Measurements from ENCODE around the gene PIP4K2C. TPM values are rescaled to one million over a fixed set of nuclear protein-coding genes. Genes with fewer than 3 reads are reported as not detected.

PIP4K2C gene
- total RNA-seq = 23.2 and 24.6 TPM in 2 replicates

DNA sequence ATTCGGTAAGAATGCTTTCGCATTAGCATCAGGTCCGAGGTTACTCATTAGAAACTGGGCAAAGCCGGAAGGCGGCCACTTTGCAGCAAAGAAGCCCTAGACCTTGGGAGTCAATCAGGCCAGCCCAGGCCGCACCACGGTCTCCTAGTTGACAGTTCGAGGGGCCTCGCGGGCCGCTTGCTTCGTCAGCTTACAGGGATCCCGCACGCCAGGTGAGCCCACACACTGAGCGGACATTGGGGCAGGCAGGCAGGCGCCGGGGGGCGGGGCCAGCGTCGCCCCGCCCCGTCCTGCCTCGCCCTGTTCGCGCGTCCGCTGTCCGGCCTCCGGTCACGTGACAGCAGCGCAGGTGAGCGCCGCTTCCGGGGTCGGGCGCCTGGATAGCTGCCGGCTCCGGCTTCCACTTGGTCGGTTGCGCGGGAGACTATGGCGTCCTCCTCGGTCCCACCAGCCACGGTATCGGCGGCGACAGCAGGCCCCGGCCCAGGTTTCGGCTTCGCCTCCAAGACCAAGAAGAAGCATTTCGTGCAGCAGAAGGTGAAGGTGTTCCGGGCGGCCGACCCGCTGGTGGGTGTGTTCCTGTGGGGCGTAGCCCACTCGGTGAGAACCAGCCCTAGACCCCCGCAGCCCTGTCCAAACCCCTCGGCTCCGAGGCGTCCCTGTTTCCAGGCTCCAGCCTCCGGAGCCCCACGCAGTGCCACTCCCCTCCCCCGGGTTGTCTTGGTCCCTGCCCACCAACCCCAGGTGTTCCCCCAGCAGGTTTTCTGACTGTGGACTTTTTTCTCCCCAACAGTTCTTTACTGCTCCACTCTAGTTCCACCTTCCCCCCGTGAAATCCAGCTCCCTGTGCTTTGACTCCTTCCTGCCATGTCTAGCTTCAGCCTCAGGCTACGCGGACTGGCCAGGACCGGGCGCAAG lies at the start of gene PIP4K2C:
PIP4K2C (plus strand) TSS at position 329 of the 918 bp plus-strand sequence; CDS start at position 427, 98 bp downstream.
- peak within 1 kb of the TSS; percentile 86 for H3K4me3 Mint-ChIP-seq (ENCODE audit: low read depth)
- no peaks in the 10 kb centered on the region for H3K27me3 Mint-ChIP-seq (ENCODE audit: low read depth)
- H3K27ac Mint-ChIP-seq = peak within 1 kb of the TSS; percentile 69
- peaks cover 16% of the 10 kb centered on the region for H3K4me1 Mint-ChIP-seq (ENCODE audit: low read depth)
- peak; percentile 73 for DNase-seq (ENCODE audit: low spot score)
- H3K9me3 Mint-ChIP-seq = no peaks in the 10 kb centered on the region
- intact Hi-C loops (cut with micrococcal nuclease) = loop anchor here (1.0 to 2.0 kb wide), 3 partner anchors 13 to 68 kb away; partner anchors contain the start of genes DCTN2, DTX3 and MBD6
- peaks cover 15% of the 10 kb centered on the region for H3K36me3 Mint-ChIP-seq (ENCODE audit: low read depth)

DNA sequence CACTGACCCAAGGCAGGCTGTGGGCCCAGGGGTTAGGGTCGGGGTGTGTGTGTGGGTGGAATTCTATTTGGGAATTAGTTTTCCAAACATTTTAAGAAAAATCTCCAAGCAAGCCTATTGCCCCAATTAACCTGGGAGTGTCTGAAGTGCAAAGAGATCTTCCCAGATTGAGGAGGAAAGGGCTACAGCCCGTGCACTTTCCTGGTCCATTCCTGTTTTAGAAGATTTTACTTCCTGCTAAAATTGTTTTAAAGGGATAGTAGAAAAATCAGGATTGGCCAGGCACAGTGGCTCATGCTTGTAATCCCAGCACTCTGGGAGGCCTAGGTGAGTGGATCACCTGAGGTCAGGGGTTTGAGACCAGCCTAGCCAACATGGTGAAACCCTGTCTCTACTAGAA lies 49.3 kb upstream of the PIP4K2C start:
- Mint-ChIP-seq H3K4me3 (ENCODE audit: low read depth) (no peak overlapping the region), H3K27me3 (ENCODE audit: low read depth) (no peaks in the 10 kb centered on the region), H3K27ac (no peak overlapping the region), H3K9me3 (no peaks in the 10 kb centered on the region), H3K4me1 (ENCODE audit: low read depth) (peaks cover 27% of the 10 kb centered on the region), H3K36me3 (ENCODE audit: low read depth) (peaks cover 39% of the 10 kb centered on the region)
- intact Hi-C loops (cut with micrococcal nuclease) = no loop called here
- no peak for DNase-seq (ENCODE audit: low spot score)

DNA sequence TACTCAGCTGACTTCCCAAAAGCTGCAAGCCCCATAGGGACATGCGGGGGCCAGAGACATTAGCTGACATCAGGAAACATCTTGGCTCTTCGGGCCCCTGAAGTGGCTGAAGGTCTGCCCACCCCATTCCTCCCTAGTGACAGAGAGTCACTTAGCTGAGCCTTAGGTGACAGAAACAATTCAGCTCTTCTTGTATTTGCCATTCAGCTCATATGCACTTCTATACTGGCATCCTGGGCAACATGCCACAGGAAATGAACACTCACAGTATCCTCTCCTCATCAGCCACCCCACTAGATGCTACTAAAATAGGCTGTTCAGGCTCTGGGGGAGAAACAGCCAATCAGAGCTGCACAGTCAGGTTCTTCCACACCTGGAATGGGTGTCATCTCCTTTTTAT lies 47.4 kb upstream of the PIP4K2C start:
- intact Hi-C loops (cut with micrococcal nuclease) = no loop called here
- H3K27me3 Mint-ChIP-seq (ENCODE audit: low read depth) = peaks cover 5% of the 10 kb centered on the region
- peaks cover 34% of the 10 kb centered on the region for H3K4me1 Mint-ChIP-seq (ENCODE audit: low read depth)
- H3K9me3 Mint-ChIP-seq = no peaks in the 10 kb centered on the region
- H3K27ac Mint-ChIP-seq = no peak overlapping the region
- peaks cover 26% of the 10 kb centered on the region for H3K36me3 Mint-ChIP-seq (ENCODE audit: low read depth)
- DNase-seq (ENCODE audit: low spot score) = no peak
- no peak overlapping the region for H3K4me3 Mint-ChIP-seq (ENCODE audit: low read depth)

DNA sequence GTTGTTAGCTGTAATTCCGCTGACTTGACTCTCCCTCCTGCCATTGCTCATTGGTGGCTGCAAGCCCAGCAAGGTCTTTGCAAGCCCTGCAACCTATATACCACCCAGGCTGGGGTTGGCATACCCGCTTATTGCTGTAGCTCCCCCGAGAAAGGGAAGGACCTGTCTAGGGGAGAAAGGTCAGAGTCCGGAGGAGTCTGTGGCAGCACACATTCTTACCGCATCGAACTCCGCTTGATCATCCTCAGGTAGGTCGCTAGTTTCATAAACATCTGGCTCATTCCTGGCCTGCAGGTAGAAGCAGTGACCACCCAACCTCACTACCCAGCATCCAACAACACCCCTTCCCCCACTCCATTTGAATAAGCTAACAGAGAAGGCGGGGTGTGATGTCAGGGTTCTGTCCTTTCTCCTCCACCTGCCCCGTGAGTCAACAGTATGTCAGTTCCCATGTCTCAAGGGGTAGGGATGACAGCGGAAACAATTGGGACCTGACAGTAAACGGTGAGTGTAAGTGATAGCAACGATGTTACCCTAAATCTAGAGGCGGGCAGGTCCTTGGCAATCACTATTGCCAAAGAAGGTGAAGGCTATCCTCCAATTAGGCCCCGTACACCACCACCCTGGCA lies 45.1 kb upstream of the PIP4K2C start:
- peak overlapping the region; percentile 95 for H3K27ac Mint-ChIP-seq
- H3K27me3 Mint-ChIP-seq (ENCODE audit: low read depth) = peaks cover 12% of the 10 kb centered on the region
- peaks cover 18% of the 10 kb centered on the region for H3K36me3 Mint-ChIP-seq (ENCODE audit: low read depth)
- no peak for DNase-seq (ENCODE audit: low spot score)
- H3K4me1 Mint-ChIP-seq (ENCODE audit: low read depth) = peaks cover 47% of the 10 kb centered on the region
- intact Hi-C loops (cut with micrococcal nuclease) = loop anchor here (2.0 kb wide), 2 partner anchors 59 to 69 kb away; no protein-coding TSS in a partner anchor
- peak overlapping the region; percentile 98 for H3K4me3 Mint-ChIP-seq (ENCODE audit: low read depth)
- no peaks in the 10 kb centered on the region for H3K9me3 Mint-ChIP-seq

DNA sequence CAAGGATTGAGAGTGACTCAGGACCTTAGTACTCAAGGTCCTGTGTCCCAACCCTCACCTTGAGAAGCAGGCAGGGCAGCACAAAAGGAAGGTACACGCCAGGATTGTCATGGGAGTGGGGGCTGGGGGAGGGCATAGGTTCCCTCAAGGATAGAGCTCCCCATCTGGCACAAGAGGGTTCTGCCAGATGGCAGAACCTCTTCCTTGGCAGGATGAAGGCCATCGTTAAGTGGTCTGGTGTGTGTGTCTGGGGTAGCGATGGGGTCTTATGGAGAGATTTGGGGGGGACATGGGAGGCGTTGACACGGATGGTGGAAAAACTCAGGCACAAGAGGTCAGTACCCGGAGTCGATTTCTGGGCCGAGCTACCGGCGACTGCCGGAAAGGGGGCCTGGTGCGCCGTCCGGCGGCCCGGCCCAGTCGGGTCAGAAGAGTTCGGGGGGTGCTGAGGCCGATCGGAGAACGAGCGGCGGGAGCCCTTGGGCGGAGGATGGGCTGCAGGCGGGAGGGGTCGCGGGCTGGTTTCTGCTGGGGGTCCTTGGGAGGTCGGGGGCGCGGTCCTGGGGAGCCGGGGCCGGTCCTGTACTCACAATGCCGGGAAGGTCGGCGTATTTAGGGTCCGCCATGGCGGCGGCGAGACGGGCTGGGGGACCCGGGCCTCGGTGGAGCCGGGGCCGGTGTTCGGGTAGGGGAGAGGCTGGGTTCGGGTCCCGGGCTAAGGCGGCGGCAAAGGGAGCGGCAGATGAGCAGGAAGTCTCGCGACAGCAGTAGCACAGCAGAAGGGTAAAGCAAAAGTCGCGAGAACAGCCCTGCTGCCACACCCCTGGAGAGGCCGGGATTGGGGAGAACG lies 44.3 kb upstream of the PIP4K2C start, which contains the start of gene DCTN2:
DCTN2 (minus strand) TSS at position 755 of the 850 bp plus-strand sequence; CDS start at position 626, 129 bp downstream.
- Mint-ChIP-seq H3K27me3 (ENCODE audit: low read depth) (peaks cover 12% of the 10 kb centered on the region), H3K4me3 (ENCODE audit: low read depth) (peak within 1 kb of the TSS; percentile 98), H3K36me3 (ENCODE audit: low read depth) (peaks cover 13% of the 10 kb centered on the region), H3K27ac (peak within 1 kb of the TSS; percentile 95), H3K4me1 (ENCODE audit: low read depth) (peaks cover 49% of the 10 kb centered on the region), H3K9me3 (no peaks in the 10 kb centered on the region)
- DNase-seq (ENCODE audit: low spot score) = peak; percentile 94
- intact Hi-C loops (cut with micrococcal nuclease) = loop anchor here (1.0 to 2.0 kb wide), 4 partner anchors 26 to 70 kb away; partner anchors contain the start of genes DDIT3 and PIP4K2C

DNA sequence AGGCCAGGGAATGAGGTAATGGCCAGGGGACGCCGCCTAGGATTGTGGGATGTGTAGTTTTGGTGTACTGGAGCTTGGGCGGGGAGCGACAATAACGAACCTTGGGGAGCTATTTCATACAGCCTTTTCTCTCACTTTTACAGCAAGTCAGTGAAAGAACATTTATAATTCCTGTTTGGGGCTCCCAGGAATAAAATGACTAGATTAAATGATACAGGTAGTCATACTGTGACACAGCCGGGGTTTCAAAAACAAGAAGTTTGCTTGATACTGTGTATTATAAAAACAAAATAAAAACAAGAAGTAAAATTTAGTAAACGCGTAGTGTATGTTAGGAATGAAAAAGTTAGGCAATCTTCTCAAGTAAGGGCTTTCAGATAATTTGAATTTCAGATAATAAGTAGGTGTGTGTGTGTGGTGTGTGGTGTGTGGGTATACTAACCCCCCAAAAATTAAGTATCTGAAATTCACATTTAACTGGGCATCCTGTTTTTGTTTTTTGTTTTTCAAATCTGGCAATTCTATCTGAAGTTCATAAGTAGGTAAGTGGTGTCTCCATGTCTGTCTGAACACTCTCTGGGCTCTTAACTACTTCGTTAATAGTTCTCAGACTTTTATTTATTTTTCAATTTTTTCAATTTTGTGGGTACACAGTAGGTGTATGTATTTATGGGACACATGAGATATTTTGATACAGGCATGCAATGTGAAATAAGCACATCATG lies 43.5 kb upstream of the PIP4K2C start:
- intact Hi-C loops (cut with micrococcal nuclease) = loop anchor here (1.0 to 2.0 kb wide), 4 partner anchors 27 to 71 kb away; partner anchors contain the start of genes DDIT3 and PIP4K2C
- H3K4me1 Mint-ChIP-seq (ENCODE audit: low read depth) = peaks cover 51% of the 10 kb centered on the region
- H3K27ac Mint-ChIP-seq = peak overlapping the region; percentile 95
- DNase-seq (ENCODE audit: low spot score) = no peak
- H3K4me3 Mint-ChIP-seq (ENCODE audit: low read depth) = peak overlapping the region; percentile 98
- no peaks in the 10 kb centered on the region for H3K9me3 Mint-ChIP-seq
- H3K36me3 Mint-ChIP-seq (ENCODE audit: low read depth) = peaks cover 13% of the 10 kb centered on the region
- peaks cover 12% of the 10 kb centered on the region for H3K27me3 Mint-ChIP-seq (ENCODE audit: low read depth)

DNA sequence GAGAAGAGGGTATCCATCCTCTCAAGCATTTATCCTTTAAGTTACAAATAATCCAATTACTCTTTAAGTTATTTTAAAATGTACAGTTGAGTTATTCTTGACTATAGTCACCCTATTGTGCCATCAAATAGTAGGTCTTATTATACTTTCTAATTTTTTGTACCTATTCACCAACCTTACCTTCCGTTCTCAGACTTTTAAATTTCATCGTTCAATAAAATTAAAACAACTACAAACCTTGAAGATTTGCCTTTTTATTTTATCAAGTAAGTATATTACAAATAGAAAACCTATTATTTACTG lies 43.0 kb upstream of the PIP4K2C start:
- Mint-ChIP-seq H3K4me3 (ENCODE audit: low read depth) (no peak overlapping the region), H3K36me3 (ENCODE audit: low read depth) (peaks cover 13% of the 10 kb centered on the region), H3K9me3 (no peaks in the 10 kb centered on the region), H3K27ac (no peak overlapping the region), H3K27me3 (ENCODE audit: low read depth) (peaks cover 12% of the 10 kb centered on the region), H3K4me1 (ENCODE audit: low read depth) (peaks cover 51% of the 10 kb centered on the region)
- no peak for DNase-seq (ENCODE audit: low spot score)
- intact Hi-C loops (cut with micrococcal nuclease) = no loop called here

DNA sequence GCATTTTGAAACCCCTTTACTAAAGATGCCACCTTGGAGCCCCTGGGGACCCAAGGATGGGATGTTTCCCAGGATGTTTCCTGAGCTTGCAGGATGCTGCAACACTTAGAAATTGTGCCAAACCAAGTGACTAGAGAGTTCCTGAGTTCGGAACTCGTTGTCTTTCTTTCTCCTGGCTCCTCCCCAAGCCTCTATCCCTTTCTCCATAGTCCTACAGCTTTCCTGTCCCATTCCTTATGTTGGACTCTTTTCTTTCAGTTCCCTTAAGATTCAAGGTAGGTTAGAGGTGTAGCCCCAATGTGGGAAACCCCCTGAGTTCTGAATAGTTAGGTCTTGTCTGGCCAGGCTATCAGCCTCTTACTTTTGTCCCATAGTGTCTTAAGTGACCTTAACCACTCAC lies 42.5 kb upstream of the PIP4K2C start:
- peaks cover 50% of the 10 kb centered on the region for H3K4me1 Mint-ChIP-seq (ENCODE audit: low read depth)
- DNase-seq (ENCODE audit: low spot score) = no peak
- H3K9me3 Mint-ChIP-seq = no peaks in the 10 kb centered on the region
- H3K4me3 Mint-ChIP-seq (ENCODE audit: low read depth) = peak overlapping the region; percentile 78
- peaks cover 13% of the 10 kb centered on the region for H3K36me3 Mint-ChIP-seq (ENCODE audit: low read depth)
- H3K27me3 Mint-ChIP-seq (ENCODE audit: low read depth) = peaks cover 15% of the 10 kb centered on the region
- no peak overlapping the region for H3K27ac Mint-ChIP-seq
- intact Hi-C loops (cut with micrococcal nuclease) = no loop called here

DNA sequence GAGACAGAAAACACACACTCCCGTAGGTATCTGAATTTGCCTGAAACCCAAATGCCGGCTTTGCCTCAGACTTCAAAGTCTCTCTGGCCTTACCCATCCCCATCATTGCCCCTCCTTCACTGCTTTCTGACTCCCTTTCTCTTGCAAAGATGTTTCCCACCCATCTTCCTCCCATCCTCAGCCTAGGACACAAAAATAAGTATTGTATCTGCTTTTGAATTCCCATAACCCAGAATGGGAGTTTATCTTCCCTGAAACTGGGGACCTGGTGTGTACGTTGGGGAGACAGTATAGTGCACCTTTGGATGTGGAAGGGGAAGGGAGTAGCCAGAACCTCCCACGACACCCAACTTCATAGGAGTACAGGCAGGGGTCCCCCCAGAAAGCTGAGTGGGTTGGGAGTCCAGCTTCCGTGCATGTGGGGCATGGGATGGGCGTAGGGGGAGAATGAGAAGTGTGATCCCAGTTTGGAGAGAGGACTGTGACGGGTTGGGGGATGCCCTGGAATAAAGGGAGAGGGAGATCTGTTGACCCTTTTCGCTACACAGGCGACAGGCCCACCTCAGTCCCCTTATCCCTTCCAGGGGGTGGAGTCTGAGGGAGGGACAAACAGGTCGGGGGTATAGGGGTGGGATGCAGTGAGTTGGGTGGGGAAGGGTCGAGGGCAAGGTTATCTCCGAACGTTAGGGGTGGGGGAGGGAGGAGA lies 41.6 kb upstream of the PIP4K2C start:
- DNase-seq (ENCODE audit: low spot score) = no peak
- Mint-ChIP-seq H3K36me3 (ENCODE audit: low read depth) (peaks cover 13% of the 10 kb centered on the region), H3K9me3 (no peaks in the 10 kb centered on the region), H3K27ac (no peak overlapping the region), H3K4me3 (ENCODE audit: low read depth) (peak overlapping the region; percentile 78), H3K4me1 (ENCODE audit: low read depth) (peaks cover 44% of the 10 kb centered on the region), H3K27me3 (ENCODE audit: low read depth) (peaks cover 18% of the 10 kb centered on the region)
- intact Hi-C loops (cut with micrococcal nuclease) = no loop called here

DNA sequence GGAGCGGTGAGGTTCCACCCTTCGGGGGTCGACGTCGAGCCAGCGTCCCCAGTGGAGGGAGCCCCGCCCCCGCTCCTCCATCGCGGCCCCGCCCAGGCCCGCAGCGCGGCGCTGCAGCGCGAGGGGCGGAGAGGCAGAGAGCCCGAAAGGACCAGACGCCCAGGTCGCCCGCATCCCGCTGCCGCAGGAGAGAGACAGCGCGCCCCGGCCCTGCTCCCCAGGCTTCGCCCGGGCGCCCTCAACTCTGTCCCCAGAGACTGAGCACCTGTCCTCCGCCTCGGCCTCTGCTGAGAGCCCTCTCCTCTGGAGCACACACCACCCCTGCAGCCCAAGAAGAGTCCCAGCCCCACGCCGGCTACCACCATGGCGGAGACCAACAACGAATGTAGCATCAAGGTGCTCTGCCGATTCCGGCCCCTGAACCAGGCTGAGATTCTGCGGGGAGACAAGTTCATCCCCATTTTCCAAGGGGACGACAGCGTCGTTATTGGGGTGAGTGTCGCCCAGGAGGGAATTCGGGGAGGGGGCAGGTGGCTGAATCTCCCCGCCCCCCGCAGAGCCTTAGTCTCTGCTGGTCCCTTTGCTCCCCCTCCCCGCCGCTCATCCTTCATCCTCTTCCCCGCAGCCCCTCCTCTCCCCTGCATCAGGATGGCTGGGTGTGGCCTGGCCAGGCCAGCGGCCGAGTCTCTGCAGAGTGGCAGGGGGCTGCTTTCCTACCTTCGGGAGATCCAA lies 40.9 kb upstream of the PIP4K2C start, which contains the start of gene KIF5A:
KIF5A (plus strand) TSS at position 136 of the 732 bp plus-strand sequence; CDS start at position 364, 228 bp downstream.
- Mint-ChIP-seq H3K9me3 (no peaks in the 10 kb centered on the region), H3K27me3 (ENCODE audit: low read depth) (peaks cover 18% of the 10 kb centered on the region), H3K36me3 (ENCODE audit: low read depth) (peaks cover 13% of the 10 kb centered on the region), H3K4me3 (ENCODE audit: low read depth) (peak within 1 kb of the TSS; percentile 78), H3K27ac (no peak within 1 kb of the TSS), H3K4me1 (ENCODE audit: low read depth) (peaks cover 41% of the 10 kb centered on the region)
- intact Hi-C loops (cut with micrococcal nuclease) = no loop called here
- DNase-seq (ENCODE audit: low spot score) = peak; percentile 55

Data from activated T-helper 2 cell treated with anti-CD3 and anti-CD28 coated beads, Interferon-gamma antibody, Interleukin-2, Interleukin-4, amounts not matched to agents 10 μg/mL and 5 μg/mL and 100 μg/mL, durations not matched to agents 14 hours and 24 hours and 36 hours (primary cell).